Bone marrow (tissue), 2 donors: Measurements from ENCODE around the gene NBPF20.
"Not testable (repeated sequence)": the region's sequence is repeated elsewhere in the genome, so short reads cannot be mapped to it uniquely, and the experiment has no call there.

Experiments used
- DNase-seq, 2 donors: peaks; one replicate each; lab custom pipeline; 2025; lab: John Stamatoyannopoulos, UW

The NBPF20 gene

DNA sequence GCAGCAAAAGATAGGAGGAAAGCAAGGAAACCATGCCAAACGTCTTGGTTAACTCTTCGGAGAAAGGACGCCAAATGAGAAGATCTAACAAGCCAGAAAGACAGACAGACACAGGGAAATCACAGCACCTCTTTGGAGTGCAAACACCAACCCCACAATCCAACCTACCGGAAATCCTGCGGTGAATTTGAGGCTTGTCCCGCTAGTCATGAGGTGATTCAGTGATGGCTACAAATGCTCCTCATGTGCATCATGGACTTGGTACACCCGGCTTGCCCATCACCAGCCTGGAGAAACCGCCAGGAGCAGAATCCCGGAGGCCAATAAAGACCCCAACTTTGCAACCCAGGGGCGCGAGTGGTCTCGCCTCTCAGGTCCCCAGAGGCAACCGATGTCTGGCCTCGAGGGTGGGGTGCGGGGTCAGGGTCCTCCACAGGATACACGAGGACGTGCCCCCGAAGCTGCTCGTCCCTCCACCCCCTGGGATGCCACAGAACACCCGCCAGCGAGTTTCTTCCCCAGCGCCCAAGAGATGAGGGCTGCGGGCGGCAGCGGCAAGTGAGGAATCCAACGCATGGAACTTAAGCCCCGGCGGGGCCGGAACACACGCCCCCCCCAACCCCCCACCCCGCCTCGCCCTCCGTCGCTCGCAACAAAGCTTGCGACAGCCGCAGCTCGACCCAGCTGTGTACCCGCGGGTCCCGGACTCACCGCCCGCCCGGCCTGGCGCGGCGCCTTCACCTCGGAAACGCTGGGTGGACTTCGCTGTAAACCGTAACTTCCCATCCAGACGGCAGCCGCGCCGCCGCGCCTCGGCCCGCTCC, 579 bp downstream of the NBPF20 start:
- not testable (repeated sequence) for DNase-seq

GRCh38 chr1:145415149-145415548, 10.3 kb downstream of the NBPF20 start:
- DNase-seq: not testable (repeated sequence)

DNA sequence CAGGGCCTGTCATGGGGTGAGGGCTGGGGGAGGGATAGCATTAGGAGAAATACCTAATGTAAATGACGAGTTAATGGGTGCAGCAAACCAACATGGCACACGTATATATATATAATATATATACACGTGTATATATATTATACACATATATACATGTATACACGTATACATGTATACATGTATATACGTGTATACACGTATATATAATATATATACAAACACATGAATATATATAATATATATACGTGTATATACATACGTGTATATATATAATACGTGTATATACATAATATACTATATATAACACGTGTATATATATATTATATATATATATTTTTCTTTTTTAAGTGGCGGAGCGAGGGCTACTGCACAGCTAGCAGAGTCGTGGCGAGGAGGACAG, 18.1 kb downstream of the NBPF20 start:
- DNase-seq: not testable (repeated sequence)

DNA sequence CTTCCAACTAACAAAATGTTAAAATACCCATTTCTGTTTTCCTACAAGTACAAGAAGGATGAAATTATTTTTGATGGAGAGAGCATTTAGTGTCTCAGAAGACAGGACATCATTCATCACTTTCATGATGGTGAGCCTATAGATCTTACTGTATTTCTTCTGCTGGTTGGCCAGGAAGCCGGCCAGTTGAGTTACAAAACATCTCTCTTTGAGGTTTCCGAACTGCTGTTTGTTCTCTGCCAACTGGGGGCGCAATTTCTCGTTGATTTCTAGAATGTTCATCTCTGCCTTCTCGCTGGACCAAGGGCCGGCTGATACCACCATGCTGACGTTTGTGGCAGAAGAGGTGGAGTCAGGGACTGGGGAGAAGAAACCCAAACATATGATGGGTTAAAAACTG, 20.5 kb downstream of the NBPF20 start:
- DNase-seq: not testable (repeated sequence)

DNA sequence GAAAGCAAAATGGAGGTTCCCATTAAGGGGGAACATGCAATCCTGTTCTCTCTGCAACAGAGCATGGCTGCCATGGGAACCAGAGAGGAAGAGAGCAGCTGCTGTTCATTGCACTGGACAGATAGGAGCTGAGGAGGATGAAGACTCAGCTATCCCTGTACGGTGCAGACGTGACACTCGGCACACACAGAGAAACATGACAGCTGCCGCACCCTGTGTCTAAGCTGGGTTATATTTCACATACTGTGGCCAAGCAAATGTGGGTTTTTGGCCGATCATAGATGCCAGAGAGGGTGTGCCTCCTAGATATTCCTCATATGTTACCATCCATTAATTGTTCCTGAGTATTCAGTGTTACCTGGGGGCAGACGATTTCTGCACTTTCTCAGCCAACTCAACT, 24.7 kb downstream of the NBPF20 start:
- DNase-seq: not testable (repeated sequence)
